ENCODE data around the gene RMND5A.

The RMND5A gene

GRCh38 chr2:86782748-86783147 is 62.7 kb downstream of the RMND5A start:
- H3F3A ChIP-seq (ENCODE audit: insufficient read depth) = no peaks in the 10 kb centered on the region
- no peak overlapping the region for H3K9ac ChIP-seq (ENCODE audit: low read length)
- H2AFZ ChIP-seq (ENCODE audit: low read depth, low read length, severe bottlenecking) = no peak overlapping the region
- no peaks in the 10 kb centered on the region for H4K20me1 ChIP-seq (ENCODE audit: low read depth, low read length)
- H3K9me3 ChIP-seq (ENCODE audit: insufficient read depth, low read length) = no peaks in the 10 kb centered on the region
- TF ChIP-seq EZH2phosphoT487 (conservative IDR thresholded peaks at IDR 0.05; ENCODE audit: low read length) (no peak), CTCF (IDR thresholded peaks at IDR 0.05; ENCODE audit: insufficient read depth, low read length, poor library complexity, severe bottlenecking) (no peak)
- H3K9me2 ChIP-seq (replicated peaks; ENCODE audit: insufficient read depth, low read length) = no peaks in the 10 kb centered on the region
- no peaks in the 10 kb centered on the region for H3K36me3 ChIP-seq (ENCODE audit: low read length)
- no peaks in the 10 kb centered on the region for H3K79me2 ChIP-seq (ENCODE audit: insufficient read depth, low read length)
- no peak overlapping the region for H3K27ac ChIP-seq (ENCODE audit: low read depth, low read length)
- no peak overlapping the region for H3K4me2 ChIP-seq (ENCODE audit: low read depth, low read length, poor library complexity, severe bottlenecking)
- H3K4me3 ChIP-seq (ENCODE audit: insufficient read depth, low read length, poor library complexity, severe bottlenecking) = no peak overlapping the region
- no peaks in the 10 kb centered on the region for H3K27me3 ChIP-seq (ENCODE audit: low read length)

- H3K27ac ChIP-seq (ENCODE audit: low read depth, low read length) = no peak overlapping the region
- H3K27me3 ChIP-seq (ENCODE audit: low read length) = no peaks in the 10 kb centered on the region
- no peak overlapping the region for H3K4me2 ChIP-seq (ENCODE audit: low read depth, low read length, poor library complexity, severe bottlenecking)
- no peaks in the 10 kb centered on the region for H3F3A ChIP-seq (ENCODE audit: insufficient read depth)
- no peaks in the 10 kb centered on the region for H3K79me2 ChIP-seq (ENCODE audit: insufficient read depth, low read length)
- no peaks in the 10 kb centered on the region for H3K9me2 ChIP-seq (replicated peaks; ENCODE audit: insufficient read depth, low read length)
- H3K36me3 ChIP-seq (ENCODE audit: low read length) = no peaks in the 10 kb centered on the region
- H4K20me1 ChIP-seq (ENCODE audit: low read depth, low read length) = no peaks in the 10 kb centered on the region
- no peak for TF ChIP-seq CTCF (IDR thresholded peaks at IDR 0.05; ENCODE audit: insufficient read depth, low read length, poor library complexity, severe bottlenecking)
- TF ChIP-seq EZH2phosphoT487 (conservative IDR thresholded peaks at IDR 0.05; ENCODE audit: low read length) = no peak
- no peak overlapping the region for H2AFZ ChIP-seq (ENCODE audit: low read depth, low read length, severe bottlenecking)
- H3K9me3 ChIP-seq (ENCODE audit: insufficient read depth, low read length) = no peaks in the 10 kb centered on the region
- no peak overlapping the region for H3K4me3 ChIP-seq (ENCODE audit: insufficient read depth, low read length, poor library complexity, severe bottlenecking)
- no peak overlapping the region for H3K9ac ChIP-seq (ENCODE audit: low read length)
These were observed 63.7 kb downstream of the RMND5A start for GRCh38 chr2:86783615-86784339.

DNA sequence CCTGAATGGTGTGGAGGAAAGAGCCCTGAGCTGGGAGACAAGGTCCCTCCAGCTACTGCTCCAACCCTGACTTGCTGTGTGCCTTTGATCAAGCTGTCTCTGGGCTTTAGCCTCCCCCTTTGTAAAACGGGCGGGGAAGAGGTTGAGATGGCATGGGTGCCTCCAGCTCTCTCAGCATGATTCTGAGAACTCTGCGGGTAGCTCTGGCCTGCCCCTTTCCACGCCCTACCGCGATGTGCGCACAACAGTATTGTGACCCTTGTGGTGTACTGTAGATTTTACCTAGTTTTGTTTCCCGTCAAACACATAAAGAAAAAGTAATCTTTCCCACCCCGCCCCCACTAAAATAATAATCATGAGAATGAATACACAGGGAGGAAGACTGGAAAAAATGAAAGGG is 65.4 kb downstream of the RMND5A start:
- H3F3A ChIP-seq (ENCODE audit: insufficient read depth) = no peaks in the 10 kb centered on the region
- H3K27me3 ChIP-seq (ENCODE audit: low read length) = no peaks in the 10 kb centered on the region
- no peak overlapping the region for H3K27ac ChIP-seq (ENCODE audit: low read depth, low read length)
- H3K79me2 ChIP-seq (ENCODE audit: insufficient read depth, low read length) = no peaks in the 10 kb centered on the region
- no peaks in the 10 kb centered on the region for H3K9me2 ChIP-seq (replicated peaks; ENCODE audit: insufficient read depth, low read length)
- H3K4me3 ChIP-seq (ENCODE audit: insufficient read depth, low read length, poor library complexity, severe bottlenecking) = no peak overlapping the region
- no peaks in the 10 kb centered on the region for H3K9me3 ChIP-seq (ENCODE audit: insufficient read depth, low read length)
- H2AFZ ChIP-seq (ENCODE audit: low read depth, low read length, severe bottlenecking) = no peak overlapping the region
- no peak overlapping the region for H3K9ac ChIP-seq (ENCODE audit: low read length)
- TF ChIP-seq CTCF (IDR thresholded peaks at IDR 0.05; ENCODE audit: insufficient read depth, low read length, poor library complexity, severe bottlenecking) (no peak), EZH2phosphoT487 (conservative IDR thresholded peaks at IDR 0.05; ENCODE audit: low read length) (no peak)
- no peak overlapping the region for H3K4me2 ChIP-seq (ENCODE audit: low read depth, low read length, poor library complexity, severe bottlenecking)
- H3K36me3 ChIP-seq (ENCODE audit: low read length) = no peaks in the 10 kb centered on the region
- no peaks in the 10 kb centered on the region for H4K20me1 ChIP-seq (ENCODE audit: low read depth, low read length)

Data from SU-DHL-6 (cell line).